Common myeloid progenitor, CD34-positive (primary cell): ENCODE measurements around the gene LARP4.
A peak's percentile ranks its signal among the peaks of the same experiment; 100 is the strongest.
"Not testable (repeated sequence)": the region's sequence is repeated elsewhere in the genome, so short reads cannot be mapped to it uniquely, and the experiment has no call there.

Experiments used
- CTCF ChIA-PET: fragments of 350-600 bp; sonication (Branson Sonifier 250); formaldehyde crosslinking; loops from one replicate; lab custom pipeline; 2021; ENCODE audit warnings: antibody characterized with exemption; lab: Charles Lee
- POLR2A ChIA-PET: fragments of 350-600 bp; sonication (Branson Sonifier 250); formaldehyde crosslinking; loops from one replicate; lab custom pipeline; 2021; ENCODE audit warnings: antibody characterized with exemption; lab: Charles Lee
- DNase-seq, 3 donors: peaks; one replicate each; pipeline versions ENCODE4 v3.0.0 to v3.0.0-alpha.2; 2013
- H3K27ac ChIP-seq, 2 experiments: 1 replicate in 1 of 2; 2 replicates in 1 of 2; pipeline ENCODE4 v1.7.0; 2013; ENCODE audit warnings: inconsistent platforms in 2 of 2, low read length in 2 of 2, mild to moderate bottlenecking in 2 of 2, low read depth in 1 of 2, moderate library complexity in 1 of 2; ENCODE audit not compliant: severe bottlenecking in 2 of 2, insufficient read depth in 1 of 2, poor library complexity in 1 of 2
- H3K27me3 ChIP-seq, 5 experiments: replicated peaks in 2 of 5; 1 replicate in 3 of 5; 2 replicates in 2 of 5; pipeline versions ENCODE4 v1.6.1 to v1.7.0; 2013; ENCODE audit warnings: low read length in 4 of 5, mild to moderate bottlenecking in 2 of 5, moderate library complexity in 2 of 5, inconsistent platforms in 1 of 5; ENCODE audit not compliant: insufficient read depth in 5 of 5, control insufficient read depth in 4 of 5
- H3K36me3 ChIP-seq, 4 experiments: 1 replicate in 2 of 4; 2 replicates in 2 of 4; pipeline versions ENCODE4 v1.6.1 to v1.7.0; 2013; ENCODE audit warnings: low read length in 3 of 4, control low read depth in 1 of 4, mild to moderate bottlenecking in 1 of 4; ENCODE audit not compliant: control insufficient read depth in 4 of 4, insufficient read depth in 4 of 4
- H3K4me1 ChIP-seq, 4 experiments: 1 replicate in 3 of 4; 2 replicates in 1 of 4; pipeline versions ENCODE4 v1.6.1 to v1.7.1; 2013; ENCODE audit warnings: low read length in 3 of 4, mild to moderate bottlenecking in 3 of 4, control low read depth in 1 of 4, inconsistent platforms in 1 of 4, moderate library complexity in 1 of 4; ENCODE audit not compliant: control insufficient read depth in 4 of 4, insufficient read depth in 4 of 4; ENCODE audit errors: control extremely low read depth in 1 of 4
- H3K4me3 ChIP-seq, 7 experiments: 1 replicate in 4 of 7; 2 replicates in 3 of 7; pipeline versions ENCODE4 v1.5.1 to v1.7.0; 2013; ENCODE audit warnings: mild to moderate bottlenecking in 7 of 7, low read length in 6 of 7, moderate library complexity in 6 of 7, inconsistent platforms in 2 of 7, low read depth in 2 of 7, control low read depth in 1 of 7; ENCODE audit not compliant: insufficient read depth in 4 of 7, control insufficient read depth in 1 of 7; ENCODE audit errors: extremely low read depth in 1 of 7
- H3K9me3 ChIP-seq, 5 experiments: 1 replicate in 4 of 5; 2 replicates in 1 of 5; pipeline versions ENCODE4 v1.6.1 to v1.7.1; 2013; ENCODE audit warnings: low read length in 4 of 5, mild to moderate bottlenecking in 2 of 5, inconsistent platforms in 1 of 5, low read depth in 1 of 5, moderate library complexity in 1 of 5; ENCODE audit not compliant: control insufficient read depth in 4 of 5, insufficient read depth in 2 of 5; ENCODE audit errors: control extremely low read depth in 1 of 5
- WGBS: methylation state at CpG from one replicate; pipeline ENCODE4 v1.1.5; 2013; ENCODE audit not compliant: insufficient coverage; 5-methylcytosine and 5-hydroxymethylcytosine counted together

LARP4 gene

DNA sequence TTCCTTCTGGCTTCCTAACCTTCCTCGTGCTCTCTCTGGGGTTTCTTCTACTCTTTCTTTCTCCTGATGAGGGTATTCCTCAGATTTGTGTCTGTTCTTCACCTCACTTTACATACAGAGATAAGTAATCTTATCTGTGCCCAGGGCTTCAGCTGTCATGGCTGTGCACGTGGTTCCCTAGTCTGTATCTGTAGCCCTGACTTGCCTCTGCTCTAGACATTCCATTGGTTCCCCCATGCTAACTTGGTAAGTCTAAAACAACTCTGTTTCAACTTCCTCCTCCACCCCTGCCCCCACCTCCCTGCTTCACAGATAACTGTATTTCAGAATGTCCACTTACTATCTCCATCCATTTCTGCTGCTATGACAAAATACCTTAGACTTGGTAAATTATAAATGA is 114.9 kb downstream of the LARP4 start:
- WGBS = 64% methylated on average over 2 of the region's 2 CpGs
- no peaks in the 10 kb centered on the region for H3K9me3 ChIP-seq
- no peak overlapping the region for H3K4me3 ChIP-seq
- no peaks in the 10 kb centered on the region for H3K36me3 ChIP-seq
- CTCF ChIA-PET = interaction anchor here (0.6 to 1.2 kb wide), 3 partner anchors 101 to 123 kb away, joined by 3 to 4 read pairs (median 3); no protein-coding TSS in a partner anchor
- DNase-seq = peak in 1 of 3 donors; percentile 40
- H3K27ac ChIP-seq = peak overlapping the region in 1 of 2 experiments; percentile 16
- H3K4me1 ChIP-seq = peaks cover 32 to 73% (median 54%) of the 10 kb centered on the region in 4 experiments
- H3K27me3 ChIP-seq = no peaks in the 10 kb centered on the region
- POLR2A ChIA-PET = interaction anchor here (0.9 kb wide), 1 partner anchor 11 kb away, joined by 4 read pairs; the partner anchor contains the start of gene DIP2B

DNA sequence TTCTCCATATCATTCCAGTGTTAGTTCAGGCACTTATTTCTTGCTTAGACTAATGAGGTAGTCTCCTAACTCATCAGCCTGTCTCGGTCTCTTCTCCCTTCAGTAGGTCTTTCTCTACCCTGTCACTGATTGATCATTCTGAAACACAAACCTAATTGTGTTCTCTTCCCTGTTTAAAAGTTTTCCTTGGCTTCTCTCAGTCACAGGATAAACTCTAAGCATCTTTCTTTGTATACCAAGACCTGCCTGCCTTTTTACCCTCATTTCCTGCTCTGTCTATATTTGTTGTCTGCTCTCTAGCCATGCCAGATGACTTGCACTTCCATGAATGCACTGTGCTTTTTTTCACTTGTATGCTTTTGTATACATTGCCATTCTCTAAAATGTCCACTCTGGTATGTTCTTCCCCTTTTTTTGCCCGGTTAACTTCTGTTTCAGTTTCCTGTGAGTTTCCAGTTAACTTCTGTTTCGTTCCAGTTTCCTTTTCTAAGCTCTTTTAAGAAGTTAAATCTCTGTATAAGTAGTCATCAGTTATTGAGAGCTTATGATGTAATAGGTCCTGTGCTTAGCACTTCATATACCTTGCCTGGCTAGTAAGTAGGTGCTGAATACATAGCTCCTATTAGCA is 116.8 kb downstream of the LARP4 start:
- Histone ChIP-seq H3K36me3 (peaks cover 0 to 3% (median 0%) of the 10 kb centered on the region in 4 experiments), H3K27me3 (no peaks in the 10 kb centered on the region), H3K27ac (peak overlapping the region; percentile 46 to 78), H3K4me1 (peaks cover 34 to 83% (median 65%) of the 10 kb centered on the region in 4 experiments), H3K9me3 (no peaks in the 10 kb centered on the region), H3K4me3 (peak overlapping the region in 6 of 7 experiments; percentile 35 to 68 (median 42))
- POLR2A ChIA-PET = interaction anchor here (0.9 to 1.0 kb wide), 2 partner anchors 9 to 123 kb away, joined by 3 read pairs; no protein-coding TSS in a partner anchor
- 5% methylated on average over 2 of the region's 3 CpGs for WGBS
- DNase-seq = peak; percentile 88 to 97 (median 96)
- CTCF ChIA-PET = interaction anchor here (1.0 to 3.4 kb wide), 2 partner anchors 10 to 12 kb away, joined by 4 to 20 read pairs; partner anchors contain the start of gene DIP2B

DNA sequence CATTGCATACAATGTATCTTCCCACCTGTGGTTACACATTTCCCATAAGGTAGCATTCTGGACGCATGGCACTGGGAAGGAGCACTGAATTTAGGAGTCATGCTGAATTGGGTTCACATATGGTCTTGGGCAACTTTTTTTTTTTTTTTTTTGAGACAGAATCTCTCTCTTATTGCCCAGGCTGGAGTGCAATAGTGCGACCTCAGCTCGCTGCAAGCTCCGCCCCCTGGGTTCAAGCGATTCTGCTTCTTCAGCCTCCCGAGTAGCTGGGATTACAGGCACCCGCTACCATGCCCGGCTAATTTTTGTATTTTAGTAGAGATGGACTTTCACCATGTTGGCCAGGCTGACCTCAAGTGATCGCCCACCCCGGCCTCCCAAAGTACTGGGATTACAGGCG is 117.4 kb downstream of the LARP4 start:
- no peaks in the 10 kb centered on the region for H3K9me3 ChIP-seq
- peaks cover 31 to 83% (median 63%) of the 10 kb centered on the region in 4 experiments for H3K4me1 ChIP-seq
- POLR2A ChIA-PET = interaction anchor here (0.9 to 1.0 kb wide), 2 partner anchors 9 to 122 kb away, joined by 3 read pairs; no protein-coding TSS in a partner anchor
- no peak for DNase-seq
- peaks cover 0 to 3% (median 0%) of the 10 kb centered on the region in 4 experiments for H3K36me3 ChIP-seq
- WGBS = 85% methylated on average over 9 of the region's 11 CpGs
- H3K27ac ChIP-seq = peak overlapping the region in 1 of 2 experiments; percentile 78
- H3K27me3 ChIP-seq = no peaks in the 10 kb centered on the region
- CTCF ChIA-PET = interaction anchor here (1.0 to 3.4 kb wide), 2 partner anchors 10 to 13 kb away, joined by 4 to 20 read pairs; partner anchors contain the start of gene DIP2B
- H3K4me3 ChIP-seq = peak overlapping the region in 6 of 7 experiments; percentile 4 to 68 (median 40)

DNA sequence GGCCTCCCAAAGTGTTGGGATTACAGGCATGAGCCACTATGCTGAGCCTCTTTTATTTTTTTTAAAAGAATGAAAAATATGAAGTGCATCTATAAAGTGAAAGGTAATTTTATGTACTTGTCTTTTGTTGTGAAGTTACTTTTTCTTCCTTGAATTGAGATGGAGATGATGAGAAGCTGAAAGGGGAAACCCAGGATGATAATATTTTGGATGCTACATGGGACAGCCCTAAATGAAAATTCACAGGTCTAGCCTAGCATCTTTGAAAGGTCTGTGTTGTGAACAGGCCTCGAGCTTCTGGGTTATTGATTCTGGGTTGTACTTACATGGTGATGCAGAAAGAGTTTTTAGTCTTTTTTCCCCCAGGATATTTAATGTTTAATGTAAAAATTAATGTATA is 118.7 kb downstream of the LARP4 start:
- Histone ChIP-seq H3K4me1 (peaks cover 31 to 77% (median 56%) of the 10 kb centered on the region in 4 experiments), H3K27ac (peak overlapping the region in 1 of 2 experiments; percentile 64), H3K27me3 (no peaks in the 10 kb centered on the region), H3K9me3 (no peaks in the 10 kb centered on the region), H3K36me3 (peaks cover 0 to 3% (median 0%) of the 10 kb centered on the region in 4 experiments), H3K4me3 (no peak overlapping the region)
- no peak for DNase-seq
- CTCF ChIA-PET = interaction anchor here (1.1 to 3.4 kb wide), 4 partner anchors 11 to 48 kb away, joined by 3 to 20 read pairs (median 4); no protein-coding TSS in a partner anchor
- POLR2A ChIA-PET = interaction anchor here (0.5 kb wide), 1 partner anchor 175 kb away, joined by 6 read pairs; no protein-coding TSS in a partner anchor
- no CpG with 5 or more reads among the region's 1 CpG for WGBS

DNA sequence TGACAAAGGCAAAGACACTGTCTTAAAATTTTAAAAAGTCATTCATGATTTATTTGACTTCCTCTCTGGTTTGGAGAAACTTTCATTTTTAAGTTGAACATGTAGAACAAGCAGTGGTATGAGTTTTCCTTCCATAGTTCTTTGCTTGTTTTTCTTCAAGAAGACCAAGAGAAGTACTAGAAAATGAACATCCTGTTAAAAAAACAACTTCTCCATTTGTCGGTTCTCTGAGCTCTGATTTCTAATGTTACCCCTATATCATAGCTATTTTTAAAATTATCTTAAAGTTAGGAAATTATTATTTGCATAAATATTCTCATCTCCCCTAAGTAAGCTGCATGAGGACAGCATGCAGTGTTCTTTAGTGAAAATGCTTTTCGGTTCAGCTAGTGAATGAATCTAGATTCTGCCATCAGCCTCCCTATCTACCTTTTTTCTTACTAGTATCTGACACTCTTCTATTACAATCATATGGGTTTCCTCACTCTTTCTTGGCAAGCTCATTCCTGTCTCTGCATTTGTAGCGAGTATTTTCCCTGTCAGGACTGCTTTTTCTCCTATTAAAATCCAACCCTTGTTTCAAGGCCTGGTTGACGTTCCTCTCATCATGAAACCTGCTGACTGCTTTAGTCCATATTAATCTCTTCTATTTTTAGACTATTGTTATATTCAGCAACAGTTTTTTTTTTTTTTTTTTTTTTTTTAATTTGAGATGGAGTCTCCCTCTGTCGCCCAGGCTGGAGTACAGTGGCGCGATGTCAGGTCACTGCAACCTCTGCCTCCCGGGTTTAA is 119.9 kb downstream of the LARP4 start:
- H3K36me3 ChIP-seq = peaks cover 0 to 3% (median 1%) of the 10 kb centered on the region in 4 experiments
- no peaks in the 10 kb centered on the region for H3K9me3 ChIP-seq
- 37% methylated on average over 2 of the region's 8 CpGs for WGBS
- H3K4me1 ChIP-seq = peaks cover 25 to 74% (median 46%) of the 10 kb centered on the region in 4 experiments
- peak overlapping the region in 1 of 2 experiments; percentile 63 for H3K27ac ChIP-seq
- peak overlapping the region in 5 of 7 experiments; percentile 33 to 63 (median 40) for H3K4me3 ChIP-seq
- POLR2A ChIA-PET = interaction anchor here (1.4 kb wide), 1 partner anchor 12 kb away, joined by 5 read pairs; no protein-coding TSS in a partner anchor
- peak; percentile 34 to 76 (median 68) for DNase-seq
- H3K27me3 ChIP-seq = no peaks in the 10 kb centered on the region
- CTCF ChIA-PET = interaction anchor here (0.6 to 2.6 kb wide), 8 partner anchors 11 to 113 kb away, joined by 3 to 12 read pairs (median 4); partner anchors contain the start of gene DIP2B

DNA sequence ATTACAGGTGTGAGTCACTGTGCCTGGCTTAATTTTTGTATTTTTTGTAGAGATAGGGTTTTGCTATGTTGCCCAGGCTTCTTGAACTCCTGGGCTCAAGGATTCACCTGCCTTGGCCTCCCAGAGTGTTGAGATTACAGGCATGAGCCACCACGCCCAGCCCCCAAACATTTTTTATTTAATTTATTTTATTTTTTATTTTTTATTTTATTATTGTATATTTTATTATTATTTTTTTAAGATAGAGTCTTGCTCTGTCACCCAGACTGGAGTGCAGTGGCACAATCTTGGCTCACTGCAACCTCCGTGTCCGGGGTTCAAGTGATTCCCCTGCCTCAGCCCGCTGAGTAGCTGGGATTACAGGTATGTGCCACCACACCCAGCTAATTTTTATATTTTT is 121.1 kb downstream of the LARP4 start:
- H3K9me3 ChIP-seq, H3K4me3 ChIP-seq, H3K27me3 ChIP-seq, H3K36me3 ChIP-seq, DNase-seq, H3K27ac ChIP-seq, POLR2A ChIA-PET: not testable (repeated sequence)
- CTCF ChIA-PET = interaction anchor here (2.5 to 2.6 kb wide), 2 partner anchors 13 to 17 kb away, joined by 11 to 12 read pairs; partner anchors contain the start of gene DIP2B
- 93% methylated on average over 3 of the region's 4 CpGs for WGBS
- peaks cover 30 to 72% (median 46%) of the 10 kb centered on the region in 4 experiments for H3K4me1 ChIP-seq
